WERI-Rb-1 (cell line): ENCODE measurements around the gene AGBL1.

Experiments used
- DNase-seq: peaks from one replicate; pipeline ENCODE4 v3.0.0-alpha.2; 2020
- H3K27ac ChIP-seq: fragments of 250-450 bp; sonication (Bioruptor Pico); 2 replicates; pipeline ENCODE4 v1.5.1; 2020; ENCODE audit warnings: mild to moderate bottlenecking, moderate library complexity
- H3K27me3 ChIP-seq: fragments of 250-450 bp; sonication (Bioruptor Pico); 2 replicates; pipeline ENCODE4 v1.5.1; 2021; ENCODE audit warnings: mild to moderate bottlenecking, low read depth, moderate library complexity; ENCODE audit not compliant: insufficient read depth, severe bottlenecking
- H3K36me3 ChIP-seq: fragments of 250-450 bp; sonication (Bioruptor Pico); 2 replicates; pipeline ENCODE4 v1.5.1; 2020; ENCODE audit warnings: mild to moderate bottlenecking, moderate library complexity
- H3K4me3 ChIP-seq: 2 replicates; pipeline ENCODE4 v1.5.1; 2011; ENCODE audit warnings: low read depth, mild to moderate bottlenecking, control low read depth, low read length
- H3K9me3 ChIP-seq: fragments of 250-450 bp; sonication (Bioruptor Pico); 2 replicates; pipeline ENCODE4 v1.5.1; 2021; ENCODE audit warnings: mild to moderate bottlenecking, moderate library complexity; ENCODE audit not compliant: severe bottlenecking
- CTCF ChIP-seq: IDR thresholded peaks from 2 replicates; pipeline ENCODE4 v1.5.1; 2011; ENCODE audit warnings: low read depth, mild to moderate bottlenecking, control low read depth, inconsistent platforms, low read length

Gene AGBL1

GRCh38 chr15:86159468-86159867 is 79.8 kb downstream of the AGBL1 start:
- Histone ChIP-seq H3K27ac (no peak overlapping the region), H3K9me3 (no peaks in the 10 kb centered on the region)
- no peak for TF ChIP-seq CTCF

DNA sequence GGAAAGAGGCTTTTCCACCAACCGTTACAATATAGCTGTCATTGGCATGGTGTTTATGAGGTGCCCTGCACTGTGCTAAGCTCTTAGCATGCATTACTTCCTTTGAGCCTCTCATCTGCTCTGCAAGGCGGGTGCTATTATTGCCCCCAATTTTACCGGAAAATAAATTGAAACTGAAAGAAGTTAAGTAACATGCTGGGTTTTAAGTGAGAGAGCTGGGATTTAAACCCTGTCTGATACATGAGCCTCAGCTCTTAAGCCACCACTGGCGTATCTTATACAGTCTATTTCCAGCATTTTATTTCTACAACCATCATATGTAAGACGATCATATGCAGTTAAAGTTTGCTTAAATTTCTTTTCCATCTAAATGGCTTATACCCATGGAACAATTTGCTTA is 81.6 kb downstream of the AGBL1 start:
- no peaks in the 10 kb centered on the region for H3K27me3 ChIP-seq
- DNase-seq, result no peak
- no peak overlapping the region for H3K4me3 ChIP-seq
- no peaks in the 10 kb centered on the region for H3K9me3 ChIP-seq
- no peak overlapping the region for H3K27ac ChIP-seq
- H3K36me3 ChIP-seq, result no peaks in the 10 kb centered on the region
- no peak for TF ChIP-seq CTCF

More at GRCh38 chr15:86159468-86159867, 79.8 kb downstream of the AGBL1 start:
- Histone ChIP-seq H3K36me3 (no peaks in the 10 kb centered on the region), H3K4me3 (no peak overlapping the region), H3K27me3 (no peaks in the 10 kb centered on the region)
- no peak for DNase-seq

DNA sequence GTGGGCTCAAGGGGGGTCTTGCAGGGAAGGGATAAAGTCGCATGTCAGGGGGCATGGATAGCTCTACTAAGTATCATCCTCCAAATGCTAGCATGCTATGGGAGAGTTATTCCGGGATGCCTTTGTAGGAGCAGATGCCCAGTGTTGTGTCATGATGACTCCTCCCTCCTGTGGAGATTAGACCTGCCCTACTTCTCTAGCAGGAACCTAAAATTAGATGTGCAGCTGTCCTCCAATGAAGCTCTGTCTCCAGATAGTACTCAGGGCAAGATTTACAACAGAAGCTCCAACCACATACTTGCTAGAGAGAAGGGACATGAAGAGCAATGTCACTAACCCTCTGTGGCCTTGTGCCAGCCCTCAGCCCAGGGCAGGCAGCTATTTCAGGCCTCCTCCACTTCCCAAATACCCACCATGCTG is 82.5 kb downstream of the AGBL1 start:
- peak; percentile 34 for DNase-seq
- Histone ChIP-seq H3K27ac (no peak overlapping the region), H3K36me3 (no peaks in the 10 kb centered on the region), H3K4me3 (no peak overlapping the region), H3K27me3 (no peaks in the 10 kb centered on the region), H3K9me3 (no peaks in the 10 kb centered on the region)
- no peak for TF ChIP-seq CTCF

DNA sequence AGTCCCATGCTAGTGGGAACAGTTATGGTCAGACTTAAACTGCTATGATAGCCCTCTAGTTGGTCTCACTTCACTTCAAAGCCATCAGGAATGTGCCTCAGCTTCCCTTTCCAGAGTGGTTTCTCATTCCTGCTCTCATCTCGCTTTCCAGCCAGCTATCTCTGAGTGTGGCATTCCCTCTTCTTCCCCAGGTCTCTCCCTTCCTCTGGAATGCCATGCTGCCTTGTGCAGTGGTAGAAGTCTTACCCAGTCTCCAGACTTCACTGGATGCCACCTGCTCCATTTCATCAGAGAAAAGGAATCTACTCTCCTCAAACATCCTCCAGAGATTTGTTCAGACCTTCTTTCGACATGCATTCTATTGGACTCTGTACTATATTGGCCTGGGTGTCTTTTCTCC is 83.0 kb downstream of the AGBL1 start:
- Histone ChIP-seq H3K4me3 (no peak overlapping the region), H3K9me3 (no peaks in the 10 kb centered on the region), H3K27me3 (no peaks in the 10 kb centered on the region), H3K27ac (no peak overlapping the region), H3K36me3 (no peaks in the 10 kb centered on the region)
- no peak for TF ChIP-seq CTCF
- DNase-seq, result no peak

GRCh38 chr15:86163816-86164215 is 84.1 kb downstream of the AGBL1 start:
- no peaks in the 10 kb centered on the region for H3K27me3 ChIP-seq
- H3K36me3 ChIP-seq, result no peaks in the 10 kb centered on the region
- no peak overlapping the region; the same call in 1 of the 2 replicates for H3K27ac ChIP-seq
- H3K4me3 ChIP-seq, result no peak overlapping the region
- DNase-seq, result no peak
- TF ChIP-seq CTCF, result no peak
- H3K9me3 ChIP-seq, result no peaks in the 10 kb centered on the region

GRCh38 chr15:86164232-86164898 is 84.7 kb downstream of the AGBL1 start:
- TF ChIP-seq CTCF, result no peak
- peak overlapping the region; percentile 38; the same call in 1 of the 2 replicates for H3K27ac ChIP-seq
- peak; percentile 34 for DNase-seq
- H3K36me3 ChIP-seq, result no peaks in the 10 kb centered on the region
- H3K27me3 ChIP-seq, result no peaks in the 10 kb centered on the region
- no peak overlapping the region for H3K4me3 ChIP-seq
- no peaks in the 10 kb centered on the region for H3K9me3 ChIP-seq
